Measurements from ENCODE around the gene SDK1. TPM values are rescaled to one million over a fixed set of nuclear protein-coding genes. Genes with fewer than 3 reads are reported as not detected.

Gene SDK1
- total RNA-seq, 4 donors from 2014 or later, result under 0.01 to 16.2 (median 7.2) TPM

DNA sequence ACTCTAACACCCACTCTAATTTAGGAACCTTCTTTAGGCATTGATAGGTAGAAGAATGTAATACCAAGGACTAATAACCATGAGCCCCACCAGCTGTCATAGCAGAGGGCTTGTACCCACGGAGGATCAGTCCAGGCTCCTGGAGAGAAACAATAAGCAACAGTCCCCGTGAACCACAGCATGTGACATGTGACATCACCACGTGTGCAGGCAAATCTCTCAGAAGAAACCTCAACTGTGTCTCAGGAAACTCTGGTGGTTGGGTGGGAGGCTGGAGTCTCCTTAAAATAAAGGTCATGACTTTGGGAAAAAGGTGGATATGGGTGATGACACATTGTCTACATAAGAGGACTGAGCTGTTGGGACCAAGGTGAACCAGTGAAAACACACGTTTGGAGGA is 727.2 kb downstream of the SDK1 start:
- H3K27me3 ChIP-seq, result no peaks in the 10 kb centered on the region
- no peaks in the 10 kb centered on the region for H3K9me3 ChIP-seq
- H3K36me3 ChIP-seq, result no peaks in the 10 kb centered on the region
- H3K4me3 ChIP-seq, result no peak overlapping the region
- no peak for DNase-seq
- intact Hi-C loops (cut with DNase I; ENCODE audit: low total_unique reads), result no loop called here
- no peak overlapping the region for H3K27ac ChIP-seq
- no peaks in the 10 kb centered on the region for H3K4me1 ChIP-seq
- TF ChIP-seq, protein P1, sequence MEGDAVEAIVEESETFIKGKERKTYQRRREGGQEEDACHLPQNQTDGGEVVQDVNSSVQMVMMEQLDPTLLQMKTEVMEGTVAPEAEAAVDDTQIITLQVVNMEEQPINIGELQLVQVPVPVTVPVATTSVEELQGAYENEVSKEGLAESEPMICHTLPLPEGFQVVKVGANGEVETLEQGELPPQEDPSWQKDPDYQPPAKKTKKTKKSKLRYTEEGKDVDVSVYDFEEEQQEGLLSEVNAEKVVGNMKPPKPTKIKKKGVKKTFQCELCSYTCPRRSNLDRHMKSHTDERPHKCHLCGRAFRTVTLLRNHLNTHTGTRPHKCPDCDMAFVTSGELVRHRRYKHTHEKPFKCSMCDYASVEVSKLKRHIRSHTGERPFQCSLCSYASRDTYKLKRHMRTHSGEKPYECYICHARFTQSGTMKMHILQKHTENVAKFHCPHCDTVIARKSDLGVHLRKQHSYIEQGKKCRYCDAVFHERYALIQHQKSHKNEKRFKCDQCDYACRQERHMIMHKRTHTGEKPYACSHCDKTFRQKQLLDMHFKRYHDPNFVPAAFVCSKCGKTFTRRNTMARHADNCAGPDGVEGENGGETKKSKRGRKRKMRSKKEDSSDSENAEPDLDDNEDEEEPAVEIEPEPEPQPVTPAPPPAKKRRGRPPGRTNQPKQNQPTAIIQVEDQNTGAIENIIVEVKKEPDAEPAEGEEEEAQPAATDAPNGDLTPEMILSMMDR (IDR thresholded peaks at IDR 0.05), result no peak
- TF ChIP-seq POLR2A (IDR thresholded peaks at IDR 0.05), result no peak

DNA sequence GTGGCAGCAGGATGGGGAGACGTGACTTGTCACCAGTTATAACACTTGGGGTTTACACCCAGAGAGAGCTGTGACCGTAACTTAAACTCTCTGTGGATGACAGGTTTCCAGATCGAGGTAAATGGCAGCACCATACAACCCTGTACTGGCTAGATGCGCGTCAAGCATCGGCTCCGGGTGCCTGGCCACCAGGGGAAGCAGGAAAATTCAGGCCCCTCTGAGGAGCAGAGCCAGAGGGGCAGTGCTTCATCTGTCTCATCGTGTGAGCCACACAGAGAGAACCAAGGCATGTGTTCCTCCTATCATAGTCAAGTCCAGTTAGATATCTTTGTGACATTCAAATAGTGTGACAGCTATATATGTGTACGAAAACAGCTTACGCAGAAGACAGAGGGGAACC is 728.9 kb downstream of the SDK1 start:
- no peaks in the 10 kb centered on the region for H3K27me3 ChIP-seq
- no peaks in the 10 kb centered on the region for H3K36me3 ChIP-seq
- no peak for TF ChIP-seq POLR2A (IDR thresholded peaks at IDR 0.05)
- TF ChIP-seq, protein P1 (IDR thresholded peaks at IDR 0.05), result no peak
- no peak overlapping the region for H3K27ac ChIP-seq
- DNase-seq, result no peak
- intact Hi-C loops (cut with DNase I; ENCODE audit: low total_unique reads), result no loop called here
- H3K4me1 ChIP-seq, result no peaks in the 10 kb centered on the region
- H3K4me3 ChIP-seq, result no peak overlapping the region
- no peaks in the 10 kb centered on the region for H3K9me3 ChIP-seq

DNA sequence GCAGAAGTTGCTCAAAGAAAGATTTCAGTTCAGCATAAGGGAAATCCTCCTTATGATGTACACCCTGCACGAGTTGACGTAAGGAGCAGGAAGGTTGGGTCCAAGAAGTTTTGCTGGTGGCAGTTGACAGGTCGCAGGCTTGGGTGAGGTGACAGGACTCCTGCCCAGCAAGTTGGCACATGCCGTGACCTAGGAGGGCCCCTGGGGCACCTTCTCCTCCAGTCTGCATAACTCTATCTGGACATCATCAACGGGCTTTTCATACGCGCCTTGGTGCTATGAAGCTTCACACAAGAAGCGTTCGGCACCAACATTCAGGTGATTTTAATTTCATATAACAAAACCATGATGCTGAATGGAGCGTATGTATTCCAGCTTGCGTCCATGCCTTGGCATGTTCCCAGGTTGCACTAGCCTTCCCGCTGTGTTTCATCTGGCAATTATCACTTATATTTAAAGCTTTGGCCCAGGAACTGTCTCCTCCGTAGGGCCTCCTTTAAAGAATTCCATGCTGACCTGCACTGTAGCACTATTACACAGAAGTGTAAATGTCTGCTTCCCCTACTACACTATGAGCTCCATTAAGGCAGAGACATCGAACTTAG is 729.4 kb downstream of the SDK1 start:
- no peak overlapping the region for H3K27ac ChIP-seq
- no peaks in the 10 kb centered on the region for H3K36me3 ChIP-seq
- H3K27me3 ChIP-seq, result no peaks in the 10 kb centered on the region
- no peaks in the 10 kb centered on the region for H3K4me1 ChIP-seq
- intact Hi-C loops (cut with DNase I; ENCODE audit: low total_unique reads), result no loop called here
- no peak overlapping the region for H3K4me3 ChIP-seq
- DNase-seq, result no peak
- TF ChIP-seq, protein P1 (IDR thresholded peaks at IDR 0.05), result no peak
- no peak for TF ChIP-seq POLR2A (IDR thresholded peaks at IDR 0.05)
- H3K9me3 ChIP-seq, result no peaks in the 10 kb centered on the region

DNA sequence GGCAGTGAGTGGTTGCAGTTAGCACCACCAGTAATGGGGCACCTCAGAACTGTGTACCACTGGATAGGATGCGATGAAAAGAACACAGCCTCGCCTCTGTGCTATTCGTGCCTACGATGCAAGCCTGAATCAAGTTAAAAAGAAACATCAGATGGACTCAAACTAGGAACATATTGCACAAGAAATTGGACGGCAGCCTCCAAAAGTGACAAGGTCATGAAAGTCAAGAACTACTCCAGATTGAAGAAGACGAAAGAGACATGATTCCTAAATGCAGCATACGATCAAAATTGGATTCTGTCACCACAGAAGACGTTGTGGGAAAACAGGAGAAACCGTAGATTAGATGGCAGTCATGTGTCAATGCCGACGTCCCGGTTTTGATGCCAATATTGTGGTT is 732.9 kb downstream of the SDK1 start:
- intact Hi-C loops (cut with DNase I; ENCODE audit: low total_unique reads), result no loop called here
- no peak for DNase-seq
- Histone ChIP-seq H3K27me3 (no peaks in the 10 kb centered on the region), H3K36me3 (no peaks in the 10 kb centered on the region), H3K4me1 (no peaks in the 10 kb centered on the region), H3K27ac (no peak overlapping the region), H3K4me3 (no peak overlapping the region), H3K9me3 (no peaks in the 10 kb centered on the region)
- TF ChIP-seq POLR2A (IDR thresholded peaks at IDR 0.05), result no peak
- TF ChIP-seq, protein P1 (IDR thresholded peaks at IDR 0.05), result no peak

DNA sequence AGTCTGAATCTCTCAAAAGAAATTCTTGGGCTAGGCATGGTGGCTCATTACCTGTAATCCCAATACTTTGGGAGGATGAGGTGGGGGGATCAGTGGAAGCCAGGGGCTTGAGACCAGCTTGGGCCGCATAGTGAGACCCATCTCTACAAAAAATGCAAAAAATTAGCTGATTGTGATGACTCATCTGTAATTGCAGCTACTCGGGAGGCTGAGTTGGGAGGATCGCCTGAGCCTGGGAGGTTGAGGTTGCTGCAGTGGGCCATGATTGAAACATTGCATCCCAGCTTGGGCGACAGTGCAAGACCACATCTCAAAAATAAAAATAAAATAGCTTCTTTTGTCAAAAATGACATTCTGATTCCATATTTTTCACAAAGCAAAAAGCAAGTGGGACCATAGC is 736.3 kb downstream of the SDK1 start:
- no peaks in the 10 kb centered on the region for H3K27me3 ChIP-seq
- H3K9me3 ChIP-seq, result no peaks in the 10 kb centered on the region
- no peak for TF ChIP-seq POLR2A (IDR thresholded peaks at IDR 0.05)
- TF ChIP-seq, protein P1 (IDR thresholded peaks at IDR 0.05), result no peak
- H3K4me3 ChIP-seq, result no peak overlapping the region
- intact Hi-C loops (cut with DNase I; ENCODE audit: low total_unique reads), result no loop called here
- no peak overlapping the region for H3K27ac ChIP-seq
- H3K4me1 ChIP-seq, result no peaks in the 10 kb centered on the region
- DNase-seq, result no peak
- no peaks in the 10 kb centered on the region for H3K36me3 ChIP-seq

All from uterus (tissue), 4 donors.